Spleen (tissue), 7 donors: Measurements from ENCODE around the gene CPLX3.

Source experiments
- CTCF ChIP-seq, 11 experiments: fragments of 200-600 bp in 7 of 11; fragments of 450-650 bp in 4 of 11; sonication (generic) in 4 of 11; IDR thresholded peaks in 8 of 11; conservative IDR thresholded peaks in 3 of 11; 1 replicate in 7 of 11; 2 replicates in 4 of 11; pipeline versions ENCODE4 v1.4.0 to v1.8.0; 2016 to 2021; ENCODE audit warnings: antibody characterized with exemption in 11 of 11, inconsistent platforms in 4 of 11, mild to moderate bottlenecking in 1 of 11
- POLR2A ChIP-seq, 3 donors: fragments of 450-650 bp; IDR thresholded peaks; one replicate each; pipeline ENCODE4 v1.5.1; 2017; ENCODE audit warnings: antibody characterized with exemption in 3 of 3, mild to moderate bottlenecking in 1 of 3
- donor health status: DM: no; HTN: no; CAD: no; lungs with moderate emphysema.
- donor health status: DM: no; HTN: no; CAD: no.
- donor health status: DM: no; HTN: no; CAD: no.

DNA sequence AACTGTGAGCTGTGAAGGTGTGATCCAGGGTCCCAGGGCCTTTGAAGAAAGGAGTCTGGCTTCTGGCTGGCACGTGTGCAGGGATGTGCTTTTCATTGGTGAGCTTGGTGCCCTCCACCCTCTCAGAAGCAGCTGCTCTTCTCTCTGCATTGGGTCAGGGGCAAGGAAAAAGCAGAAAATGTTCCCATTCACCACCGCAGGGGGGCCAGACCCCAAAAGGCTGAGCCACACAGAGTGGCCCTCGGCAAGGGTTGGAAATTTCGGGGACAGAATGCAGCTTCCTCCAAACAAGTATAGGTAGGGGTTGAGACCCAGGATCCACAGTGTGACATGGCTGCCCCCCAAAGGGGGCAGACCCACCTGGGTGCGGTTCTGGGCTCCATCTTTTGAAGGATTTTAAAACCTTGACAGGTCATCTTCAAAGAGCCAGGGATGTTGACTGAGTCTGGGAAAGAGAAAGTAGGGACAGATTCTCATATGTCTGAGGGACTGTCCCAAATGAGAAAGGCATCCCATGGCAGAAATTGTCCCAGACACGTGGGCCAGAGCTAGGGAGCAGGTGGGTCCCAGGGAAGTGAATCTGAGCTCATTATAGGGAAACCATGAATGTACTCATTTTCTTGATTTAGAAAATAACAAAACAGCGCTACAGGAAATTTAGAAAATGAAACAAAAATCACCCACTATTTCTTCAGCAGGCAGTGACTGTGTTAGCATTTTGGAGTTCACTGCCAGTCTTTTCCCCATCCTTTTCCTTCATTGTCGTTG, 41.8 kb upstream of the CPLX3 start:
- no peak for TF ChIP-seq CTCF (IDR thresholded peaks at IDR 0.05 in 8 of 11, conservative IDR thresholded peaks at IDR 0.05 in 3 of 11)
- no peak for TF ChIP-seq POLR2A (IDR thresholded peaks at IDR 0.05)
